ENCODE data around the gene PDCD1. TPM values are rescaled to one million over a fixed set of nuclear protein-coding genes. Genes with fewer than 3 reads are reported as not detected.

PDCD1 gene
- total and polyA plus RNA-seq, 2 of the 13 experiments (the other 11 are each of a cell fraction or from before 2014, with no cell fraction given), result 0.04 TPM; not detected in 1

DNA sequence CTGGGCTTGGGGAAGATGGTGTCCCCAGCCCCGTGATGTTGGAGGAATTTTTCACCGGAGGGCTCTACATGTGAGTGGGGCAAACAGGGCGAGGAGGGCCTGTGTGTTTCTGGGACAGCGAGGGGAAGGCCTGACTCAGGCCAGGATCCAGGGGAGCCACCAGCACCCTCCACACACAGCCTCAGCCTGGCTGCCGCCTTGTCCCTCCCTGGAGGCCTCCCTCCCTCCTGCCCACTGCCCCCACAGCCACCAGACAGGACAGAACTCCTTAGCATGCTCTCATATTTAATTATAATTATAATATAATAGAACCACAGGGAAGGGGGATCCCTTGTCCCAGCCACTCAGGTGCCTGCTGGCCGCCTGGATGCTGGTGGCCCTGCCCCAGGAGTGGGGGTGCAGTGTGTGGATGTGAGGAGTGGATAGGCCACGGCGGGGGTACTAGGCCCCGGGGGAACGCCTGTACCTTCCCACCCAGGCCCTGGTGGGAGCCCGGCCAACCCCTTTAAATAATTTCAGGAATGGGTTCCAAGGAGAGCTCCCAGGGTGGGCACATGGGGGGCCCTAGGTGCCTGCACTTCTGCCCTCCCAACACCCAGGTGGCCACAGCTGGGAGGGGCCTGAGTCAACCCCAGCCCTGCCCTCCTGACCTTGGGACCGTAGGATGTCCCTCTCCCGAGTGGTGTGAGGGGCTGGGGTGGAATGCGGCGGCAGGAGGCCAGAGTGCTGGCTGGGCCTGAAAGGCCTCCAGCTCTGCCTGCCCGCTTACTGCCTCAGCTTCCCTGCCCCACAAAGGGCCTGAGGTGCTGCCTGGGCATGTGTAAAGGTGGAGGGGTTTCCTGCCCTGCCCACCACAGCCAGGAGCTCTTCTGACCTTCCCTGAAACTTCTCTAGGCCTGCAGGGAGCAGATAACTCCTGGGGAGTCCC lies 8.8 kb downstream of the PDCD1 start (continued):
- TF ChIP-seq ZNF652 (CRISPR knock-in tag; IDR thresholded peaks at IDR 0.05; ENCODE audit: borderline replicate concordance, low read depth) (no peak), MIXL1 (CRISPR knock-in tag; IDR thresholded peaks at IDR 0.05) (no peak), SATB2 (CRISPR knock-in tag; IDR thresholded peaks at IDR 0.05) (no peak), ZSCAN30 (CRISPR knock-in tag; IDR thresholded peaks at IDR 0.05) (no peak), NONO (IDR thresholded peaks at IDR 0.05) (no peak), NONO (CRISPR knock-in tag; conservative IDR thresholded peaks at IDR 0.05) (no peak), ZSCAN21 (CRISPR knock-in tag; IDR thresholded peaks at IDR 0.05; ENCODE audit: borderline replicate concordance) (0 out of 2 replicates have a peak, but pooled peaks have one; percentile 32), ZNF530 (CRISPR knock-in tag; IDR thresholded peaks at IDR 0.05; ENCODE audit: low read depth) (no peak), ZNF484 (CRISPR knock-in tag; IDR thresholded peaks at IDR 0.05; ENCODE audit: borderline replicate concordance, low read depth) (no peak), RAD21 (CRISPR knock-in tag; IDR thresholded peaks at IDR 0.05) (no peak), POLR2AphosphoS2 (IDR thresholded peaks at IDR 0.05; ENCODE audit: low read depth, low read length) (no peak), ZNF232 (CRISPR knock-in tag; IDR thresholded peaks at IDR 0.05; ENCODE audit: borderline replicate concordance) (no peak), ZNF772 (CRISPR knock-in tag; IDR thresholded peaks at IDR 0.05) (no peak), XBP1 (CRISPR knock-in tag; IDR thresholded peaks at IDR 0.05) (no peak), HIVEP1 (CRISPR knock-in tag; IDR thresholded peaks at IDR 0.05) (no peak), RELA (CRISPR knock-in tag; IDR thresholded peaks at IDR 0.05) (no peak)
- TF ChIP-seq, protein P1, sequence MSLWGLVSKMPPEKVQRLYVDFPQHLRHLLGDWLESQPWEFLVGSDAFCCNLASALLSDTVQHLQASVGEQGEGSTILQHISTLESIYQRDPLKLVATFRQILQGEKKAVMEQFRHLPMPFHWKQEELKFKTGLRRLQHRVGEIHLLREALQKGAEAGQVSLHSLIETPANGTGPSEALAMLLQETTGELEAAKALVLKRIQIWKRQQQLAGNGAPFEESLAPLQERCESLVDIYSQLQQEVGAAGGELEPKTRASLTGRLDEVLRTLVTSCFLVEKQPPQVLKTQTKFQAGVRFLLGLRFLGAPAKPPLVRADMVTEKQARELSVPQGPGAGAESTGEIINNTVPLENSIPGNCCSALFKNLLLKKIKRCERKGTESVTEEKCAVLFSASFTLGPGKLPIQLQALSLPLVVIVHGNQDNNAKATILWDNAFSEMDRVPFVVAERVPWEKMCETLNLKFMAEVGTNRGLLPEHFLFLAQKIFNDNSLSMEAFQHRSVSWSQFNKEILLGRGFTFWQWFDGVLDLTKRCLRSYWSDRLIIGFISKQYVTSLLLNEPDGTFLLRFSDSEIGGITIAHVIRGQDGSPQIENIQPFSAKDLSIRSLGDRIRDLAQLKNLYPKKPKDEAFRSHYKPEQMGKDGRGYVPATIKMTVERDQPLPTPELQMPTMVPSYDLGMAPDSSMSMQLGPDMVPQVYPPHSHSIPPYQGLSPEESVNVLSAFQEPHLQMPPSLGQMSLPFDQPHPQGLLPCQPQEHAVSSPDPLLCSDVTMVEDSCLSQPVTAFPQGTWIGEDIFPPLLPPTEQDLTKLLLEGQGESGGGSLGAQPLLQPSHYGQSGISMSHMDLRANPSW (CRISPR knock-in tag; IDR thresholded peaks at IDR 0.05; ENCODE audit: borderline replicate concordance), result no peak
